NCI-H345 treated with DMSO at 0.1 percent for 48 hours (cell line): Measurements from ENCODE around the gene GPAM.
A peak's percentile ranks its signal among the peaks of the same experiment; 100 is the strongest.
"Not testable (repeated sequence)": the region's sequence is repeated elsewhere in the genome, so short reads cannot be mapped to it uniquely, and the experiment has no call there.

Experiments
- DNase-seq: peaks from one replicate; lab custom pipeline; 2025; ENCODE audit not compliant: unreplicated experiment; lab: John Stamatoyannopoulos, UW

The GPAM gene

GRCh38 chr10:112137154-112137987 lies 46.2 kb downstream of the GPAM start:
- DNase-seq: peak; percentile 2

DNA sequence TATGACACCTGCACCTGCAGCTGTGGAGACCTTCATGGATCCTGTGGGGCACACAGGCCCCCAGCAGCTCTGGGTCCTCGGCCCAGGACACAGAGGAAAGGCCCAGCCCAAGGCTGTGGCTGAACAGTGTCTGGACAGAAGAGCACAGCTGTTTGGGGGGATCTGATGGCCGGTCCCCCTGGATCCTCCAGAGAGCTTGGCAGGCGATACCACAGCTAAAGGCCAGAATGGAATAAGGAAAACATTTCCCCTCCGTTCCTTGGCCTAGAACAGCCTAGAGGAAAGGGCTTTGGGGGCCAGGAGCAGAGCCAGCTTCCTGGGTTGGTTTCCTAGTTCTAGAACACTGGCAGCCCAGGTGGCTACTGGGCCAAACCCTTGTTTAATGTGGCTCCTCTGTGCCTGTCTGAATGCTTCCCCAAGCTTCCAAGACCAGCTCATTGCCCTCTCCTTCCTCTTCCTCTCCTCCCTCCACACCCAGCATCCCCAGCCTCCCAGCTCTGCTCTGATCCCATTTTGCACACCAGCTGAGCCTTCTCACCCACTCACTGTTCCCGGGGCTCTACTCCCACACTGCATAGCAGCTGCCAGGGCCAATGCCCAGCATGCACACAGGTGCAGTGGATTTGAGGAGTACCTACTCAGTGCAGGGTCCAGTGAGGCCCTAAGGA lies 46.9 kb downstream of the GPAM start:
- DNase-seq: no peak

- DNase-seq: no peak
Observed at GRCh38 chr10:112135604-112136003, 48.0 kb downstream of the GPAM start.

DNA sequence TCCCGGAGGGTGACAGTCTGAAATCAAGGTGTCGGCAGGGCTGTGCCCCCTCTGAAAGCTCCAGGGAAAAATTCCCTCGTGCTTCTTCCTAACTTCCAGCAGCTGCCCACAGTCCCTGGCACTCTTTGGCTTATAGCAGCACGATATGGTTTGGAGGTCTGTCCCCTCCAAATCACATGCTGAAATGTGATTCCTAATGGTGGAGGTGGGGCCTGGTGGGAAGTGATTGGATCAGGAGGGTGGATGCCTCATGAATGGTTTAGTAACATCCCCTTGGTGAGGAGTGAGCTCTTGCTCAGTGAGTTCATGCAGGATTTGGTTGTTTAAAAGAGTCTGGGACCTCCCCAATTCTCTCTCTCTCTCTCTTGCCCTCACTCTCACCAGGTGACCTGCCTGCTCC lies 51.1 kb downstream of the GPAM start:
- DNase-seq: no peak

GRCh38 chr10:112131996-112132395 lies 51.6 kb downstream of the GPAM start:
- DNase-seq: no peak

DNA sequence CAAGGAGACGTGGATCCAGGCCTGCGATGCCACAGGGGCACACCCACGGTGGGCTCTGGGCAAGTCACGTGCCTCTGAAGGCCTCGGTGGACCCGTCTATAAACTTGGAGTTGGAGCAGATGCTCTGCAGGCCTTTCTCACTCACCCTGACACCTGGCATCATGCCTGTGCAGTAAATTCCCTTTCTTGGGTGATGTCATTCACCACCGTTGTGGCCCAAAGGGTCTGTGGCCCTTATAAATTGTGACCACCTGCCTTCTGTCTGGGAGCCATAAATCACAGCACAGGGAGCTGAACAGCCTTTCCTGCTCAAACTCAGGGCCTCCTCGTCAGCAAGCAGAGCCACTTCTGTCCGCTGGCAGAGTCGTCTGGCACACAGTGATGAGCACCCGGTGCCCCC lies 52.2 kb downstream of the GPAM start:
- no peak for DNase-seq

DNA sequence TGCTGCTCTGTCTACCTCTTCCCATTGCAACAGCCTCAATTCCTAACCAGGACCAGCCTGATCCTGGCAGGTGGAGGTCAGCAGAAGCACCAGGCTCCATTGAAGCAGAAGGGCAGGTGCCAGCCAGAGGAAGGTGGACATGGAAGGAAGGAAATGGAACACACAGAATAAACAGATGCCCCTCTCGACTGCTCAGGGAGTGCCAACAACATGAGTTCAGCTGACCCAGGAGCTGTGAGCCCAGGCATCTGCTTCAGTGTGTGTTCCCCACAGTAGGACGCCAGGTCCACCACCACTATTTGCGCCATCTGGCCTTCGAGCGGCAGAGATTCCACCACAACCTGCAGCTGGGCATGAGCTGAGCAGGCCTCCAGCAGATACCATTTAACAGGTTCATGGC lies 56.7 kb downstream of the GPAM start:
- DNase-seq: no peak

DNA sequence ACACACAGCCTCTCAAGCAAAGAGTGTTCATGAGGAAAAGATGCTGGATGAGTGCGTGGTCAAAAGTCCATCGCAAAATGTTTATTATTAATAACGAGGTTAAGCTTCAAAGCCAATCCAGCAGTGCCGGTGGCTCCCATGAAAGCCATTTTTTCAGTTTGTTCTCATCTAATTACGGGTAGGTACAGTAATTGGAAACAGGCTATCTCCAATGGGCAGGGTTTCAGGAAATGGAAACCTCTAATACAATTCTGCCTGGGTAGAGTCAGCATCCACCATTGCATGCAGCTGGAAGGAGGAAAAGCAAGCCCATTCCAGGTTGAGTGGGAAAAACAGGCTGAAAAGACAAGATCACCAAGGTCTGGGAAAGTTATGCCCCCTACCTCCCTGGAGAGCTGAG lies 57.4 kb downstream of the GPAM start:
- no peak for DNase-seq

DNA sequence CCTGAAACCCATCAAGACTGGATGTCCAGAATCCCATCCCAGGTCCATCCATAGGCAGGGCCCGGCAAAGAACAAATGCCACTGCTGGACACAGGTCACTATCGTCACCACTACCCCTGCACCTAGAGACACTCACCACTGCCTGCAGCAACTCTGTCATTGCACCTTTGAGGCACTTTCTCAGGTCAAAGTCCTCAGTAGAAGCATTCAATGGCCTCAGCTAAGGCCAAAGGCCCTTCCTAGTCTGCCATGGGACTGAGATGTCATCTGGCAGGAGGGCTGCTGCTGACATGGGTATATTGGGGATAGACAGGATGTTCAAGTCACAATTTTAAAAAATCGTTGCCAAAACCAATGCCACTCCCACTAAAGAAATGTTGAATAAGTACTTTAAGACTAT lies 58.7 kb downstream of the GPAM start:
- DNase-seq: no peak

DNA sequence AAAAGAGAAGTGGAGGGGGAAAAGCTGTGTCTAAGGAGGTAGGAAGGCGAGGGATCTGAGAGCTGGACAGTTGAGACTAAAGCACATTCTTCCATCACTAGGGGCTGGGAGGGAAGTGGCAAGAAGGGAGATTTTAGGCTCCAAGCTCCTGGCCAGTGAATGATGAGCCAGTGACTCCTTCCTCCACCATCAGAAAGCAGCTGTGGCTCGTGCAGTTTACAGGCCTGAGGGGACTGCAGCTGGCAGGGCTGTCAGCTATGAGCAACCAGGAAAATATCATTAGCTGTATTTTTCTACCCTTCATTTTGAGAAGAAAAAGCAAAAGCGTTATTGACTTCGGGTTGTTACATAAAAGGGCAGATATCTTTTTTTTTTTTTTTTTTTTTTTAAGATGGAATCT lies 60.7 kb downstream of the GPAM start:
- no peak for DNase-seq

DNA sequence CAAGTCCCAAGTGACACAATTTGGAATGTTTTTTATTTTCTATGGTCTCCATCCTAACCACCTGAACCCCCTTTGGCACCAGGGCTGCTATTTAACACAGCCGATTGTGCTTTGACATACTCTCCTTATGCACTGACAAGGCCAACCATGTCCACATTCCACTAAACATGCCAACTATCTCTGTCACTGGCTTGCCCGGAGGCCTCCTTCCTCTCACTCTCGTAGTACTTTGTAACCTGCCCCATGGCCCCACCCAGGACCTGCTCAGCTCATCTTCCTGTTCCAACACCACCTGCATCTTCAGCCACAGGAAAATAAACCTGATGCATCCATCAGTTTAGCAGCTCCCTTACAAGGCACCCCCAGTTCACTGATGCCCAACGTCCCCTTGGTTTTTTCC lies 63.1 kb downstream of the GPAM start:
- no peak for DNase-seq

DNA sequence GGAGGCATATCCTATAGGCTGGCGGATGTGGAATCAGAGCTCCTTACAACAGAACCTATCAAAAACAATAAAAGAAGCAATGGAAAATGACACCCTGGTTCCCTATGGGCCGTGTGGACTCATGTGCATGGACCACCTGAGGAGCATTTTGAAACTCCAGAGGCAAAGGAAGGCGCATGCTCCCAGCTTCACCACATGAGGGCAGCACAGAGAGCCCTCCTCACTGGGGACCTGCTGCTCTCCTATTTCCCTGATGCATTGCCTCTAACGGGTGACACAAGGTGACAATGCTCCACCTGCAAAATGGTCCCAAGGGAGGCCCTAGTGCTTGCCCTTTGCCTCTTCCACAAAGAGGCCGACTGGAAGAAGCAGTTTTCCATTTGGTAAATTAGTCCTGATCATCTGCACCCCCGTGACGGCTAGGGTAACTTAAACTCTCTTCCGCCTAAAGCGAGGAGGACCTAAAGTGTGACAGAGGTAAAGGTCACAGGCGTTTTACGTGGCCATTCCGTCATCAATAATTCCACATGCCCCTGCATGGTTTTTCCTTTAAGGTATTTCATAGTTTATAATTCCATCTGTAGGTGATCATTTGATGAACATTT lies 67.7 kb downstream of the GPAM start:
- no peak for DNase-seq

DNA sequence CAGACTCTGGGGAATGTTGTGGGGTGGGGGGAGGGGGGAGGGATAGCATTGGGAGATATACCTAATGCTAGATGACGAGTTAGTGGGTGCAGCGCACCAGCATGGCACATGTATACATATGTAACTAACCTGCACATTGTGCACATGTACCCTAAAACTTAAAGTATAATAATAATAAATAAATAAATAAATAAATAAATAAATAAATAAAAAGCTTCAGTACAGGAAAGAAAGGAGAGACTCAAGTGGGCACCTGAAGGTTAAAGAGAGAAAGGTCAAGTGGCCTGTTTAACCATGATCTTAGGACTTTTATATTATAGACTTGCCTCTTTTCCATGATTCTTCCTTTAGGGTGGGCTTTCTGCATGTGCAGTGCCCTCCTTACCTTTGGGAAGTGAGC lies 73.8 kb downstream of the GPAM start:
- not testable (repeated sequence) for DNase-seq
